Activated naive CD8-positive, alpha-beta T cell treated with anti-CD3 and anti-CD28 coated beads for 36 hours (primary cell): ENCODE measurements around the gene HDHD3. TPM values are rescaled to one million over a fixed set of nuclear protein-coding genes. Genes with fewer than 3 reads are reported as not detected.
"Not testable (repeated sequence)": the region's sequence is repeated elsewhere in the genome, so short reads cannot be mapped to it uniquely, and the experiment has no call there.

ENCODE experiments used
- DNase-seq: peaks from one replicate; pipeline ENCODE4 v3.0.0; 2021
- H3K27ac Mint-ChIP-seq: one replicate; pipeline ENCODE4 v1.8.0; 2022; ENCODE audit warnings: mild to moderate bottlenecking, moderate library complexity, mixed read lengths
- H3K27me3 Mint-ChIP-seq: one replicate; pipeline ENCODE4 v1.8.0; 2022; ENCODE audit warnings: mild to moderate bottlenecking, mixed read lengths
- H3K36me3 Mint-ChIP-seq: one replicate; pipeline ENCODE4 v1.8.0; 2021; ENCODE audit warnings: mild to moderate bottlenecking, mixed read lengths
- H3K4me1 Mint-ChIP-seq: one replicate; pipeline ENCODE4 v1.8.0; 2021; ENCODE audit warnings: mixed read lengths
- H3K4me3 Mint-ChIP-seq: one replicate; pipeline ENCODE4 v1.8.0; 2022; ENCODE audit warnings: mild to moderate bottlenecking, moderate library complexity, mixed read lengths
- H3K9me3 Mint-ChIP-seq: one replicate; pipeline ENCODE4 v1.8.0; 2022; ENCODE audit warnings: mixed read lengths
- total RNA-seq, 2 experiments: library from RNA; stranded (reverse); gene quantifications; one replicate each; pipeline ENCODE4 v1.2.3, GENCODE V29; 2021

Gene HDHD3
- total RNA-seq, 2 experiments from 2014 or later = 12.2 to 14.4 TPM

DNA sequence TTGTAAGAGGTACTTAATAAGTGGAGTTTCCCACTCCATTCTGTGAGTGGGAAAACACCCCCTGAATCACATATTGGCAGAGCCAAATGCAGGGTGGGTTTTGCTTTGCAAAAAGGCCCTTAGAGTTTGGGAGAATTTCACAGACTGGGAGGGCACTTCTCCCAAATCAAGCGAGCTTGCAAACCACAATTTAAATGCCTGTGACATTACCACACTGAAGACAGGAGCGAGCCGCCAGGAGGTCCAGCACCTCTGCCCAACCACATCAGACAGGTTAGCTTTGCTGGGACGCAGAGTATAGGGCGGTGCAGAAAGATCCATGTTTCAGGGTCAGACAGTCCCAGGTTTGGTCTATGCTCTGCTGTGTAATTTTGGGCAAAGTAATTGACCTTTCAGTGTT, 22.0 kb upstream of the HDHD3 start:
- H3K36me3 Mint-ChIP-seq = no peaks in the 10 kb centered on the region
- peaks cover 24% of the 10 kb centered on the region for H3K4me1 Mint-ChIP-seq
- no peaks in the 10 kb centered on the region for H3K27me3 Mint-ChIP-seq
- no peak overlapping the region for H3K27ac Mint-ChIP-seq
- no peak overlapping the region for H3K4me3 Mint-ChIP-seq
- H3K9me3 Mint-ChIP-seq = no peaks in the 10 kb centered on the region
- no peak for DNase-seq

DNA sequence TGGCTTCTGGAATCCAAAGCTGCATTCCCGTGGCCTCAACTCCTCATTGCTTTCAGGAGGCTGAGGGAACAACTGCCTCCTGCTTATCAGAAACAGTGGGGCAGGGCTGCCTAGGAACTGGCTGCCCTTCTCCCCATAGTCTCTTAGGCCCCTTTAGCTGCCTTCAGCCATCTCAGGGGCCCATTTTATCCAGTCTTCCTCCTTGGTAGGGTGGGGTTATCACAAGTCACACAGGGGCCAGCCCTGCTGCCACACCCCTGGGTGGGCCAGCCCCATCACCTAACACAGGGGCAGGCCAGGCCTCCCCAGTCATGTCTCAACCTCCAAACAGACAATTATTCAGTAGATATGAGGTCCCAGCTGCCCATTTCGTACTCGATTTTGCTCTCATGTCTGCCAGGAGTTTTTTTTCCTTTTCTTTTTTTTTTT, 20.4 kb upstream of the HDHD3 start:
- Mint-ChIP-seq H3K27ac (no peak overlapping the region), H3K4me3 (no peak overlapping the region)
- no peak for DNase-seq

DNA sequence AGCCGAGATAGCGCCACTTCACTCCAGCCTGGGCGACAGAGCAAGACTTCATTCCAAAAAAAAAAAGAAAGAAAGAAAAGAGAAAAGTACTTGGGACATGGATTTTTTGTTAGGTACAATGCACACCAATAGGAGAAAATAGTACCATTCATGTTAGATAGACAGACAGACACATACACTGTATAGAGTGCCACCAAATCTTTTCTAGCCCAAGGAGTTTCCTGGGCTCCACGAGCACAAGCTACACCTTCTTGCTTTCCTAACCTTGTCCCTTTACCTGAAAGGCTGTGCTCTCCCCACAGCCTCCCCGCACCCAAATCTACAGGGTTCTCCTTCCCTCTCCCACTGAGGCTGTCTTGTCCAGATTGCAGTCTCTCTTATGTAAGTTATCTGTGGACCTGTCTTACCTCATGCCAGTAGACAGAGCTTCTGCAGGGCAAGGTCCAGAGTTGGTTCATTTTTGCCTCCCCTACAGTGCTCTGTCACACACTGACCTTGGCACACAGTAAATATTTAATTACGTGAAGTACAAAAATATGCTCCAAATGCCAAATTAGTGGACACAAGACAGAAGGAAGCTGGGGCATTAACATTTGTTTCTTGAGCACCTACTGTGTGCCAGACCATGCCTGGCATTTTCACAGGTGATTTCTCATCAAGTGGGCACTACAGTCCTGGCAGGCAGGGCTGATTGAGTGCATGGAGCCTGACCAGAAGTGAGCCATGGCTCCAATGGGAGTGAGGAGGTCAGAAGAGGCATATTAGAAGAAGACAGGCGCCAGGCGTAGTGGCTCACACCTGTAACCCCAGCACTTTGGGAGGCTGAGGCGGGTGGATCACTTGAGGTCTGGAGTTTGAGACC, 18.4 kb upstream of the HDHD3 start:
- DNase-seq = no peak
- no peaks in the 10 kb centered on the region for H3K27me3 Mint-ChIP-seq
- H3K27ac Mint-ChIP-seq = no peak overlapping the region

More for the DNA sequence above, 20.4 kb upstream of the HDHD3 start:
- Mint-ChIP-seq H3K27me3 (no peaks in the 10 kb centered on the region), H3K4me1 (peaks cover 21% of the 10 kb centered on the region), H3K36me3 (no peaks in the 10 kb centered on the region), H3K9me3 (no peaks in the 10 kb centered on the region)

DNA sequence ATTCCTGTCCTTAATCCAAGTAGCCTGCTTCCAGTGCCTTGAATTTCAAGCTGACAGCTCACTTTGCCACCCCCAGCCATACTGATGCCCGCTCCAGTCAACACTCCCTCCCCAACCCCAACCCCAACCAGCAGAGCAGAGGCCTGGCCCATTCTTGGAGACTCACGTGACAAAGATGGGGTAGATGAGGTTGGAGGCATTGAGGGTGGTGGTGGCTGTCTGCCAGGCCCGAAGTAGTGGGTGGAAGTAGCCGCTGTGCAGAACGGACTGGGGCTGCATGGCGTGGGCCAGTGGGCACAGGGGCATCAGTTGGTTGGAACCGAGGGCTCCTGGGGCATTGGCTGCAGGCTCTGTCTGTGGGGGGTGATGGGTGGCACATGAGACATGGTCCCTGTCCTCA, 16.5 kb upstream of the HDHD3 start:
- Mint-ChIP-seq H3K9me3 (no peaks in the 10 kb centered on the region), H3K4me1 (peaks cover 3% of the 10 kb centered on the region), H3K27me3 (no peaks in the 10 kb centered on the region), H3K4me3 (no peak overlapping the region), H3K36me3 (peaks cover 5% of the 10 kb centered on the region), H3K27ac (no peak overlapping the region)
- no peak for DNase-seq

More for the DNA sequence above, 18.4 kb upstream of the HDHD3 start:
- no peak overlapping the region for H3K4me3 Mint-ChIP-seq
- H3K36me3 Mint-ChIP-seq = no peaks in the 10 kb centered on the region
- no peaks in the 10 kb centered on the region for H3K9me3 Mint-ChIP-seq
- H3K4me1 Mint-ChIP-seq = peaks cover 14% of the 10 kb centered on the region

DNA sequence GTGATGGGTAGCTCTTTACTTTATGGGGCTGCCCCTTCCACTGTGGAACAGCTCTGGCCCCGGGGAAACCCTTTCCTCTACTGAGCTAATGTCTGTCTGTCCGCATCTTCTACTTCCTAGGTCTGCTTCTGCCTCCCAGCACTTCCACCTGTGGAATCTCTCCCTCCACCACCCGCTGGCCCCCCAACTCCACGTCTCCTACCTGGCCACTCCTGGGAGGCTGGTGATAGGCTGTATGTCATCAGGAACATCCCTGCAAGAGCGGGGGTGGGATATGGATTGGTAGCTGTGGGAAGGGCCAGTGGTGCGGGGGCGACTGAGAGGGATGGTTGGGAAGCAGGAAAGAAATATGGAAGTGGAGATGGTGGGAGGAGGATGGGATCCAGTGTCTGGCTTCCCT, 15.1 kb upstream of the HDHD3 start:
- H3K9me3 Mint-ChIP-seq = no peaks in the 10 kb centered on the region
- peaks cover 7% of the 10 kb centered on the region for H3K36me3 Mint-ChIP-seq
- no peak overlapping the region for H3K27ac Mint-ChIP-seq
- H3K4me3 Mint-ChIP-seq = no peak overlapping the region
- no peaks in the 10 kb centered on the region for H3K27me3 Mint-ChIP-seq
- no peak for DNase-seq
- H3K4me1 Mint-ChIP-seq = no peaks in the 10 kb centered on the region

DNA sequence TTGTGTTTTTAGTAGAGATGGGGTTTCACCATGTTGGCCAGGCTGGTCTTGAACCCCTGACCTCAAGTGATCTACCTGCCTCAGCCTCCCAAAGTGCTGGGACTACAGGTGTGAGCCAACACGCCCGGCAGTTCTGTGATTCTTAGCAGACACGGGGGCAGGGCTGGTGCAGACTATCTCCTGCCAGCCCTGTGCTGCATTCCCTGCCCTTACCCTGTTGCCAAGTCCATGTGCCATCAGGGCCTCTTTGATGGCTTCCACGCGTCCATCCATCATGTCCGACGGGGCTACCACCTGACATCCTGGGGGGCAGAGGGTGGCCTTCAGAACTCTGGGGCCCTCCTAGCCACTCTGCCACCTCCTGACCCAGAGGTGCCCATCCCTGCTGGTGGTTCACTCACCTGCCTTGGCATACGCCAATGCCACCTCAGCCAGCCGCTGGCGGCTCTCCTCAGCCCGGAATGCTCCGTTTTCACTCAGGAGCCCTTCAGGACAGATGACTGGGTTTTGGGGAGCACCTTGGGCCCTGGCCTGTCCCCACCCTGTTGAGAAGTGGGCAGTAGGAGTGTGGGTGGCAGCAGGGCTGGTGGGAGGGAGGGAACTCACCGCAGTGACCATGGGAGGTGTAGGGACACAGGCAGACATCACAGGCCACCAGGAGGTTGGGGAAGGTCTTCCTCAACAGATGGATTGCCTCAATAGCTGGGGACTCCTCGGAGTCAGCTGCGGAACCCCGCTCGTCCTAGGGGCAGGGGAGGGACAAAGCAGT, 13.6 kb upstream of the HDHD3 start:
- Mint-ChIP-seq H3K4me1 (no peaks in the 10 kb centered on the region), H3K36me3 (peaks cover 7% of the 10 kb centered on the region), H3K4me3 (no peak overlapping the region), H3K27ac (no peak overlapping the region), H3K9me3 (no peaks in the 10 kb centered on the region), H3K27me3 (no peaks in the 10 kb centered on the region)
- DNase-seq = no peak

DNA sequence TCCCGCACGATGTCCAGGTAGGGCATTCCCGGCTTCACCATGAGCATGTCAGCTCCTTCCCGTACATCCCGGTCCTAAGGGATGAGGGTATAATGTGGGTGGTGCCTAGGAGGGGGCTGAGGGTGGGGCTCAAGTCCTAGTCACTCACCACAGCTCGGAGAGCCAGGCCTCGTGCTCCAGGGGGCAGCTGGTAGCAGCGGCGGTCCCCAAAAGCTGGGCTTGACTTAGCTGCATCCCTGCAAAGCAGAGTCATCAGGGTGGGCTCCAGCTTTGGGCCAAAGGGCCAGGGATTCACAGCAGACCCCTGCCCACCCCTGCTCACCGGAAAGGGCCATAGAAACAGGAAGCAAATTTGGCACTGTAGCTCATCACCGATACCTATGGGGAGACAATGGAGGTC, 12.7 kb upstream of the HDHD3 start:
- Mint-ChIP-seq H3K4me3 (no peak overlapping the region), H3K9me3 (no peaks in the 10 kb centered on the region), H3K27me3 (no peaks in the 10 kb centered on the region), H3K27ac (no peak overlapping the region), H3K4me1 (no peaks in the 10 kb centered on the region), H3K36me3 (peaks cover 7% of the 10 kb centered on the region)
- DNase-seq = no peak

DNA sequence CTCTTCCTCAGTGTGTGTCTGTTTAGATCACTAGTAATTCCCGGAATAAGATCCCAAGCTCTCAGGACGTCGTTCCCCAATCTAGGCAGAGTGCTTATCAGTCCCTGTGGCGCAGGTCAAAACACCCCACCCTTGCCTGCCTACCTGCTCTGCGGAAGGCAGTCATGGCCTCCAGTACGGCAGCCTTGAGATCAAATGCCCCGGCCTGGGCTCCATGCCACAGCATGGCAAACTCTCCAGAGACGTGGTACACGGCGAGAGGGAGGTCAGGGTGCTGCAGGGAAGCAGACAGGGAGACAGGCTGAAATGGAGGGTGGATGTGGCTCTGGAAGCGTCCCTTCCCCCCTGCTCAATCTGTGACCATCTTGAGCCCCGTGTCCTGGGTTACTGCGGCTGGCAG, 12.0 kb upstream of the HDHD3 start:
- Mint-ChIP-seq H3K27me3 (no peaks in the 10 kb centered on the region), H3K27ac (no peak overlapping the region), H3K9me3 (no peaks in the 10 kb centered on the region), H3K36me3 (peaks cover 7% of the 10 kb centered on the region), H3K4me3 (no peak overlapping the region), H3K4me1 (no peaks in the 10 kb centered on the region)
- no peak for DNase-seq

DNA sequence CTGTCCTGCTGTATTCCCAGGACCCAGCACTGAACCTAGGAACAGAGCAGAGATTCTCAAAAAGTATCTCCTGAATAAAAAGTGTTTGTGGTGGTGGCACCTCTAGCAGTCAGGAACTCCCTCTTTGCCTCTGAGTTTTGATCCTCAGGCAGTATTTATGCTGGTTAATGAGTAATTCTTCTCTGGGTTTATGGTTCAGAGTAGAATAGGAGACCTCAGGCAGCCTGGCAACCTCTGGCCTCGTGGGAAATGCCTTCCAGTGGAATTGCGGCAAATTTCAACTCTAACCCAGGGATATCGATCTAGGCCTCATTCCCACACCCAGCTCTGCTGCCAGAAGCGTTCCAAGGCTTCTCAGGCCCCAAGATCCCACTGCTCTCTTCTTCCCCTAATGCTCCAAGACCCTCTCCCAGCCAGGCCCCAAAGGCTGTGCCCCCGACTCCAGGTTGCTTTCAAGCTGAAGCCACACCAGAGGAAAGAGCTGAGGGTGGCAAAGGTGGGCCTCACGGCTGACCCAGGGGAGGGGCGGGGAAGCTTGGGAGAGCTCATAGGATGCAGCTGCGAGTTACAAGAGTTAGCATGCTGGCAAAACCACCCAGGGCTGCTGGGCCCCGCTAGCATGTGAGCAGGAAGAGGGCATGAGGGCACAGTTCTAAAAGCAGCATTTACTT, 10.9 kb upstream of the HDHD3 start:
- peaks cover 7% of the 10 kb centered on the region for H3K36me3 Mint-ChIP-seq
- H3K4me1 Mint-ChIP-seq = no peaks in the 10 kb centered on the region
- H3K4me3 Mint-ChIP-seq = no peak overlapping the region
- no peaks in the 10 kb centered on the region for H3K27me3 Mint-ChIP-seq
- no peaks in the 10 kb centered on the region for H3K9me3 Mint-ChIP-seq
- no peak overlapping the region for H3K27ac Mint-ChIP-seq
- DNase-seq = no peak

DNA sequence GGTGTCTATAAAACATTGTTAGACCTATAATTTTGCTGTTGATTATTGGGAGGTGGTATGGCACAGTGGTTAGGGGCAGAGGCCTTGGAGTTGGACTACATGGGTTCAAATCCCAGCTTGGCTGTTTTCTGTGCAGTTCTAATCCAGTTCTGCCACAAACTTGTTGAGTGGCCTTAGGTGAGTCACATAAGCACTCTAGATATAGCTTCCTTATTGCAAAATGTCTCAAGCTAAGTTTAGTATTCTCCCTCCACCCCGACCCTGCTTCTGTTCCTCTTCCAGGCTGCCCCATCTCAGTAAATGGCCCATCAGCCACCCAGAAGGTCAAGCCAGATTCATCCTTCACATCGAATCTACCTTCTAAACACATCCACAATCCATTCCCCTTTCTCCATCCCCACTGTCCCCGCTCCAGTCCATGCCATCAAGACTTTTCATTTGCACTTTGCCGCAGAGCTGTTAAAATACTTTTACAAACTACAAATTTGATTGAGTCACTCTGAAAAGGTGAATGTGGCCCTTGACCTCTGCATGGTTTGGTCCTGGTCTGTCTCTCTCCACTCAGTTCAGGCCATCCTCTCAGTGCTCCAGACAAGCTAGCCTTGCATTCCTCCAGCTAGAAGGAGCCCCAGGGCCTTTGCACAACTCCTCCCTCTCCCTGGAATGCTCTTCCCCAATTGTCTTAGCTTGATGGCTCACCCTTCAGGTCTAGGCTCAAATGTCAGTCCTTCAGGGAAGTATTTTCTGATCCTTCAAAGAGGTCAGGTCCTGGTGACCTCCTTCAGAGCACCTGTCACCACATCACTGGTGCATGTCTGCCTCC, 10.0 kb upstream of the HDHD3 start:
- Mint-ChIP-seq H3K27ac (no peak overlapping the region), H3K36me3 (peaks cover 7% of the 10 kb centered on the region), H3K27me3 (no peaks in the 10 kb centered on the region), H3K4me3 (no peak overlapping the region), H3K9me3 (no peaks in the 10 kb centered on the region), H3K4me1 (no peaks in the 10 kb centered on the region)
- DNase-seq = no peak

DNA sequence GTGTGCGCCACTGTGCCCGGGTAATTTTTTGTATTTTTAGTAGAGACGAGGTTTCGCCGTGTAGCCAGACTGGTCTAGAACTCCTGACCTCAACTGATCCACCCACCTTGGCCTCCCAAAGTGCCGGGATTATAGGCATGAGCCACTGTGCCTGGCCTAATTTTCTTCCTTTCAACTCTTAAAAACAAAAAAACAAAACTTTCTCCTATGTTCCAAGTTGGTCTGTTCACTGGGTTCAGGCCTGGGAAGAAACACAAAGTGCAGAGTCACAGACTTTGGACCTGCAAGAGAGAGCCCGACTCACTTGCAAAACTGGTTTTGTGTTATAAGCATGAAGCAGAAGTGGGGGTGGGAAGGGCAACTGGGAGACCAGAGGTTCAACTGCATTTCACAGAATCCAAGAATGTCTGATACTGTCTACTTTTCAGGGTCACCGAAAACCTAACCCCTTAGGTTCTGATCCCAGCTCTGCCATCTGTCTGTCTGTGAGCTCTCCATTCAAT, 5.2 kb upstream of the HDHD3 start:
- Mint-ChIP-seq H3K27ac (no peak overlapping the region), H3K9me3 (no peaks in the 10 kb centered on the region)
- no peak for DNase-seq

DNA sequence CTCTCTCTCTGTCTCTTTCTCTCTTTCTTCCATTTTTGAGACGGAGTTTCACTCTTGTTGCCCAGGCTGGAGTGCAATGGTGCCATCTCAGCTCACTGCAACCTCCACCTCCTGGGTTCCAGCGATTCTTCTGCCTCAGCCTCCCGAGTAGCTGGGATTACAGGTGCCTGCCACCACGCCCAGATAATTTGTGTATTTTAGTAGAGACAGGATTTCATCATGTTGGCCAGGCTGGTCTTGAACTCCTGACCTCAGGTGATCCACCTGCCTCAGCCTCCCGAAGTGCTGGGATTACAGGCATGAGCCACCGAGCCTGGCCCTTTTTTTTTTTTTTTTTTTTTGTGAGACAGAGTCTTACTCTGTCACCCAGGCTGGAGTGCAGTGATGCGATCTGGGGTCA, 4.7 kb upstream of the HDHD3 start:
- not testable (repeated sequence) for DNase-seq, H3K27me3 Mint-ChIP-seq, H3K9me3 Mint-ChIP-seq, H3K4me3 Mint-ChIP-seq, H3K36me3 Mint-ChIP-seq, H3K27ac Mint-ChIP-seq, H3K4me1 Mint-ChIP-seq

More for the DNA sequence above, 5.2 kb upstream of the HDHD3 start:
- no peaks in the 10 kb centered on the region for H3K36me3 Mint-ChIP-seq
- no peak overlapping the region for H3K4me3 Mint-ChIP-seq
- H3K4me1 Mint-ChIP-seq = peaks cover 1% of the 10 kb centered on the region
- H3K27me3 Mint-ChIP-seq = no peaks in the 10 kb centered on the region

DNA sequence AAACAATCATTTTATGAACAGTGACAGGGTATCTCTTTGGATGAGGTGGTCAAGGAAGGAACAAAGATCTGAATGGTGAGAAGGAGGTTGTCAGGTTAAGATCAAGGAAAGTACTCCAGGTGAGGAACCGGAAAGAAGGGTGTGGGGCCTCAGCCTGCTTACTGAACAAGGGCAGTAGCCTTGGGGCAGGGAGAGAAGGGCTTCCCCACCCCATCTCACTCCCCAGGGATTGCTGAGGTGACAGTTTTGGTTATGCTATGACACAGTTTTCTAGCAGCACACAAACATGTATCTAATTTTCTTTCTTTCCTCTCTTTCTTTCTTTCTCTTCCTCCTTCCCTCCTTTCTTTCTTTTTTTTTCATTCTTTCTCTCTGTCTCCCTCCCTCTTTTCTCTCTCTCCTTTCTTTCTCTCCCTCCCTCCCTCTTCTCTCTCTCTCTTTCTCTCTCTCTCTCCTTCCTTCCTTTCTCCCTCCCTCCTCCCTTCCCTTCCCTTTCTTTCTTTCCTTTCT, 4.1 kb upstream of the HDHD3 start:
- Mint-ChIP-seq H3K27me3 (no peaks in the 10 kb centered on the region), H3K4me3 (no peak overlapping the region), H3K4me1 (peaks cover 2% of the 10 kb centered on the region), H3K36me3 (no peaks in the 10 kb centered on the region), H3K9me3 (no peaks in the 10 kb centered on the region), H3K27ac (no peak overlapping the region)
- no peak for DNase-seq

DNA sequence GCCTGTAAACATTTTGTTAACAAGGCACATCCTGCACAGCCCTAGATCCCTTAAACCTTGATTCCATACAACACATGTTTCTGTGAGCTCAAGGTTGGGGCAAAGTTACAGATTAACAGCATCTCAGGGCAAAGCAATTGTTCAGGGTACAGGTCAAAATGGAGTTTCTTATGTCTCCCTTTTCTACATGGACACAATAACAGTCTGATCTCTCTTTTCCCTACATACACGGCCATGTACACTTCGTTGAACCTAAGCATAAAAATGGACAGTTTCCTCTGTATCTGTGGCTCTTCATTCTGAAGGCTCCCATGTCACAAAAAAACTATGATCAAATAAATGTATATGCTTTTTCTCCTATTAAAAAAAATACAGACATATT, 3.0 kb upstream of the HDHD3 start:
- not testable (repeated sequence) for H3K27me3 Mint-ChIP-seq, H3K36me3 Mint-ChIP-seq, H3K27ac Mint-ChIP-seq, H3K9me3 Mint-ChIP-seq, H3K4me3 Mint-ChIP-seq, DNase-seq
- peaks cover 12% of the 10 kb centered on the region for H3K4me1 Mint-ChIP-seq
